IMR-90 (cell line): ENCODE data around the gene UBE2QL1. TPM values are rescaled to one million over a fixed set of nuclear protein-coding genes. Genes with fewer than 3 reads are reported as not detected.

ENCODE experiments used
- ATAC-seq: fragments of 200-7000 bp; cut with Tn5 transposase; 2 replicates; pipeline ENCODE4 v1.9.1; 2020; ENCODE audit warnings: low read depth, mild to moderate bottlenecking, moderate library complexity
- BruUV-seq: library from RNA; stranded (reverse); fragments of 400-500 nt; replicated peaks from 2 replicates; lab custom pipeline; 2021; lab: Mats Ljungman, UMichigan
- CTCF ChIA-PET: fragments of 300-600 bp; formaldehyde crosslinking; extraction: SDS; loops from one replicate; lab custom pipeline; 2021; ENCODE audit warnings: antibody characterized with exemption; lab: Yijun Ruan, JAX
- POLR2A ChIA-PET: fragments of 300-600 bp; sonication (Branson Sonifier 250); formaldehyde crosslinking; loops from one replicate; lab custom pipeline; 2022; ENCODE audit warnings: antibody characterized with exemption; ENCODE audit not compliant: unreplicated experiment; lab: Charles Lee
- DNase-seq: peaks from one replicate; pipeline ENCODE4 v3.0.0; 2013
- H2AFZ ChIP-seq: replicated peaks from 2 replicates; pipeline ENCODE3; 2013; ENCODE audit warnings: low read length, mild to moderate bottlenecking; ENCODE audit not compliant: poor library complexity
- H2AK5ac ChIP-seq: 2 replicates; pipeline ENCODE4 v1.6.1; 2013; ENCODE audit warnings: low read depth, low read length, inconsistent platforms
- H2AK9ac ChIP-seq: replicated peaks from 2 replicates; pipeline ENCODE3; 2013; ENCODE audit warnings: mild to moderate bottlenecking, low read depth, low read length, moderate library complexity; ENCODE audit not compliant: poor library complexity
- H2BK120ac ChIP-seq: 2 replicates; pipeline ENCODE4 v1.6.1; 2013; ENCODE audit warnings: low read depth, low read length, inconsistent platforms
- H2BK15ac ChIP-seq: 3 replicates; pipeline ENCODE4 v1.6.1; 2013; ENCODE audit warnings: low read depth, low read length, inconsistent platforms
- H2BK20ac ChIP-seq: 2 replicates; pipeline ENCODE4 v1.6.1; 2013; ENCODE audit warnings: low read depth, mild to moderate bottlenecking, inconsistent platforms, low read length, moderate library complexity
- H2BK5ac ChIP-seq: 2 replicates; pipeline ENCODE4 v1.6.1; 2013; ENCODE audit warnings: mild to moderate bottlenecking, low read depth, low read length, inconsistent platforms; ENCODE audit not compliant: poor library complexity, severe bottlenecking
- H3K14ac ChIP-seq: replicated peaks from 2 replicates; pipeline ENCODE4 v1.6.1; 2013; ENCODE audit warnings: low read depth, low read length, inconsistent platforms
- H3K18ac ChIP-seq: 2 replicates; pipeline ENCODE4 v1.6.1; 2013; ENCODE audit warnings: low read depth, low read length, control low read depth
- H3K23ac ChIP-seq: 2 replicates; pipeline ENCODE4 v1.6.1; 2013; ENCODE audit warnings: low read depth, low read length, inconsistent platforms
- H3K27ac ChIP-seq: 2 replicates; pipeline ENCODE4 v1.5.1; 2013; ENCODE audit warnings: mild to moderate bottlenecking, control low read depth, low read length; ENCODE audit not compliant: insufficient read depth
- H3K27me3 ChIP-seq: 2 replicates; pipeline ENCODE4 v1.6.1; 2013; ENCODE audit warnings: low read length; ENCODE audit not compliant: control insufficient read depth, insufficient read depth
- H3K36me3 ChIP-seq: 2 replicates; pipeline ENCODE4 v1.6.1; 2013; ENCODE audit warnings: low read length, mixed read lengths; ENCODE audit not compliant: control insufficient read depth, insufficient read depth
- H3K4ac ChIP-seq: 2 replicates; pipeline ENCODE4 v1.6.1; 2013; ENCODE audit warnings: low read depth, low read length, inconsistent platforms
- H3K4me1 ChIP-seq: 2 replicates; pipeline ENCODE4 v1.6.1; 2013; ENCODE audit warnings: low read length, mixed read lengths; ENCODE audit not compliant: control insufficient read depth, insufficient read depth
- H3K4me2 ChIP-seq: 2 replicates; pipeline ENCODE4 v1.6.1; 2013; ENCODE audit warnings: low read depth, mild to moderate bottlenecking, control low read depth, low read length, moderate library complexity
- H3K4me3 ChIP-seq: 2 replicates; pipeline ENCODE4 v1.5.1; 2013; ENCODE audit warnings: low read depth, mild to moderate bottlenecking, control low read depth, low read length, moderate library complexity; ENCODE audit not compliant: insufficient read depth
- H3K56ac ChIP-seq: 2 replicates; pipeline ENCODE4 v1.6.1; 2013; ENCODE audit warnings: low read length, inconsistent platforms; ENCODE audit not compliant: insufficient read depth; ENCODE audit errors: extremely low read depth
- H3K79me1 ChIP-seq, 2 experiments: 2 replicates each; pipeline ENCODE4 v1.6.1; 2013; ENCODE audit warnings: low read length in 2 of 2, inconsistent platforms in 1 of 2, low read depth in 1 of 2
- H3K9ac ChIP-seq: 2 replicates; pipeline ENCODE4 v1.6.1; 2013; ENCODE audit warnings: low read depth, low read length, control low read depth
- H3K9me1 ChIP-seq: 2 replicates; pipeline ENCODE4 v1.6.1; 2013; ENCODE audit warnings: low read length, inconsistent platforms; ENCODE audit not compliant: insufficient read depth
- H3K9me3 ChIP-seq: 2 replicates; pipeline ENCODE4 v1.6.1; 2013; ENCODE audit warnings: low read length; ENCODE audit not compliant: control insufficient read depth, insufficient read depth
- H4K20me1 ChIP-seq: 2 replicates; pipeline ENCODE4 v1.6.1; 2013; ENCODE audit warnings: low read length, inconsistent platforms; ENCODE audit not compliant: insufficient read depth
- H4K5ac ChIP-seq: 2 replicates; pipeline ENCODE4 v1.6.1; 2013; ENCODE audit warnings: mild to moderate bottlenecking, low read depth, low read length, control low read depth
- H4K8ac ChIP-seq, 2 experiments: 2 replicates each; pipeline ENCODE4 v1.6.1; 2013; ENCODE audit warnings: low read depth in 2 of 2, low read length in 2 of 2, control low read depth in 1 of 2, inconsistent platforms in 1 of 2
- H4K91ac ChIP-seq: 2 replicates; pipeline ENCODE4 v1.6.1; 2013; ENCODE audit warnings: low read depth, low read length, inconsistent platforms; ENCODE audit not compliant: insufficient read depth
- CEBPB ChIP-seq: IDR thresholded peaks from 2 replicates; pipeline ENCODE4 v1.6.1; 2012; ENCODE audit warnings: low read depth, low read length, improper control_type of control experiment
- CHD1 ChIP-seq: IDR thresholded peaks from 2 replicates; pipeline ENCODE4 v1.6.1; 2012; ENCODE audit warnings: low read depth, low read length, improper control_type of control experiment
- CTCF ChIP-seq: conservative IDR thresholded peaks from 2 replicates; pipeline ENCODE4 v1.5.1; 2012; ENCODE audit warnings: mild to moderate bottlenecking, low read depth, low read length, improper control_type of control experiment
- ELK1 ChIP-seq: fragments of 150-350 bp; IDR thresholded peaks from 2 replicates; pipeline ENCODE4 v1.6.1; 2016; ENCODE audit warnings: low read depth, mild to moderate bottlenecking, low read length, moderate library complexity, borderline replicate concordance
- NFE2L2 ChIP-seq: fragments of 150-350 bp; IDR thresholded peaks from 2 replicates; pipeline ENCODE4 v1.6.1; 2016; ENCODE audit warnings: low read depth, mild to moderate bottlenecking, low read length
- RAD21 ChIP-seq: IDR thresholded peaks from 2 replicates; pipeline ENCODE4 v1.6.1; 2012; ENCODE audit warnings: low read length, improper control_type of control experiment
- SMC3 ChIP-seq: fragments of 150-350 bp; IDR thresholded peaks from 2 replicates; pipeline ENCODE4 v1.6.1; 2016; ENCODE audit warnings: low read depth, mild to moderate bottlenecking, antibody characterized with exemption, low read length, moderate library complexity
- USF2 ChIP-seq: fragments of 150-350 bp; IDR thresholded peaks from 2 replicates; pipeline ENCODE4 v1.6.1; 2017; ENCODE audit warnings: mild to moderate bottlenecking, antibody characterized with exemption, low read length, low read depth
- WGBS, 2 experiments: methylation state at CpG; one replicate each; pipeline versions ENCODE4 v1.1.5 to v1.1.7; 2013; ENCODE audit warnings: missing lambda C conversion rate in 2 of 2; ENCODE audit not compliant: insufficient read length in 1 of 2; ENCODE audit errors: extremely low coverage in 2 of 2; 5-methylcytosine and 5-hydroxymethylcytosine counted together
- dilution Hi-C: fragments of 300-500 bp; cut with HindIII; formaldehyde crosslinking; loops from one replicate; pipeline ENCODE4 v1.14.3; 2018; ENCODE audit warnings: low sequenced_read_pairs; ENCODE audit not compliant: unreplicated experiment
- in situ Hi-C: fragments of 300-500 bp; cut with MboI; formaldehyde crosslinking; loops from 3 replicates; pipeline ENCODE4 v1.14.3; 2019; ENCODE audit warnings: low sequenced_read_pairs, inconsistent platforms, mixed read lengths
- intact Hi-C: fragments of 100-400 bp; cut with micrococcal nuclease; formaldehyde crosslinking; loops from 2 replicates; pipeline ENCODE4 v1.10.0; 2022
- polyA plus RNA-seq, 3 experiments: library from polyadenylated mRNA; depleted of rRNA; stranded (reverse); fragments of >200 nt; gene quantifications; 2 replicates each; pipeline ENCODE4 v1.2.3, GENCODE V29; 2012; ENCODE audit warnings: low replicate concordance in 1 of 3
- total RNA-seq: library from RNA; depleted of rRNA; stranded (reverse); fragments of >200 nt; gene quantifications from 2 replicates; pipeline ENCODE4 v1.2.3, GENCODE V29; 2012

The UBE2QL1 gene
- total and polyA plus RNA-seq, 2 of the 4 experiments (the other 2 are of a cell fraction), result not detected

GRCh38 chr5:6516823-6517222 is 68.2 kb downstream of the UBE2QL1 start:
- no peak overlapping the region for H2AFZ ChIP-seq
- H3K9me1 ChIP-seq, result no peaks in the 10 kb centered on the region
- POLR2A ChIA-PET, result no interaction called here
- H3K27ac ChIP-seq, result no peak overlapping the region
- H3K18ac ChIP-seq, result no peak overlapping the region
- H3K27me3 ChIP-seq, result peaks cover 3% of the 10 kb centered on the region; the same call in 1 of the 2 replicates
- no peak overlapping the region for H3K9ac ChIP-seq
- H3K4me3 ChIP-seq, result no peak overlapping the region
- CTCF ChIA-PET, result no interaction called here
- TF ChIP-seq CTCF (no peak), CEBPB (no peak), SMC3 (no peak), NFE2L2 (no peak), RAD21 (no peak), ELK1 (no peak), CHD1 (no peak), USF2 (no peak)
- no peak overlapping the region for H3K4ac ChIP-seq
- BruUV-seq, result no TSS peak
- no peak overlapping the region for H2BK120ac ChIP-seq
- H2BK5ac ChIP-seq, result no peak overlapping the region
- H2AK5ac ChIP-seq, result no peak overlapping the region
- H3K56ac ChIP-seq, result no peak overlapping the region
- dilution Hi-C loops (no loop called here), intact Hi-C loops (no loop called here), in situ Hi-C loops (no loop called here)
- H3K36me3 ChIP-seq, result no peaks in the 10 kb centered on the region
- no peak overlapping the region for H2BK20ac ChIP-seq
- no peaks in the 10 kb centered on the region for H4K20me1 ChIP-seq
- H2AK9ac ChIP-seq, result no peak overlapping the region
- H3K4me1 ChIP-seq, result no peaks in the 10 kb centered on the region
- H4K5ac ChIP-seq, result no peak overlapping the region
- H3K79me1 ChIP-seq, result no peaks in the 10 kb centered on the region
- H4K91ac ChIP-seq, result no peak overlapping the region
- no peak overlapping the region for H3K14ac ChIP-seq
- no peak overlapping the region for H2BK15ac ChIP-seq
- no CpG with 5 or more reads among the region's 4 CpGs for WGBS, 2 experiments
- no peak overlapping the region for H3K4me2 ChIP-seq
- no peak for DNase-seq
- no peak overlapping the region for H4K8ac ChIP-seq
- no peak for ATAC-seq
- no peak overlapping the region for H3K23ac ChIP-seq
- H3K9me3 ChIP-seq, result no peaks in the 10 kb centered on the region
